ENCODE data around the gene KRTAP10-3.
A peak's percentile ranks its signal among the peaks of the same experiment; 100 is the strongest.
"Not testable (repeated sequence)": the region's sequence is repeated elsewhere in the genome, so short reads cannot be mapped to it uniquely, and the experiment has no call there.

The KRTAP10-3 gene

DNA sequence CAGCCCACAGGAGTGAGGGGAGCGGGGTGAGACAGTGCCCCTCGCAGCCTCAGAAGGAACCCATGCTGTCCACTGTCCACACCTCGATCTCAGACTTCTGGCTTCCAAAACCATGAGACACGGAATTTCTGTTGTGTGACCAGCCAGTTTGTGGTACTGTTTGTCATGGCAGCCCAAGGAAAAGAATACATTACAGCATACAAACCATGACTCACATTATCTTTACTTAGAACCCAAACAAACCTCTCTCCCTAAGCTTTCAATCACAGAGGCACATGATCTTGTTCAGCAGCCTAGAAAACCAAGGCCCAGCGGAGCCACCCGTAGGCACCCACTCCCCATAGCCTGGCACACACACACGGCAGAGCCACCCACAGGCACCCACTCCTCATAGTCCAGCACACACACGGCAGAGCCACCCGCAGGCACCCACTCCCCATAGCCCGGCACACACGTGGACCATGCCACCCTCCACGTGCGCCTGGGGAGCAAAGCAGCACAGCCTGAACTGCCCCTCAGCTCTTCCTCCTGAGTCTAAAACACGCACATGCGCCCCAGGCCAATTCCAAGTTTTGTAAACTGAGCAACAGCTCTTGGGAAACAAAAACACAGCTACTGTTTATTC is 14.5 kb upstream of the KRTAP10-3 start:
- peaks cover 11% of the 10 kb centered on the region for H3K4me1 Mint-ChIP-seq
- no peak overlapping the region for H3K4me3 Mint-ChIP-seq
- no peak for ATAC-seq (replicated peaks; ENCODE audit: extremely low read depth, poor library complexity, severe bottlenecking)

GRCh38 chr21:44571844-44572782 is 13.5 kb upstream of the KRTAP10-3 start:
- Mint-ChIP-seq H3K9me3 (peaks cover 4% of the 10 kb centered on the region), H3K4me1 (peaks cover 11% of the 10 kb centered on the region), H3K27ac (ENCODE audit: low read depth) (no peak overlapping the region), H3K4me3 (no peak overlapping the region), H3K36me3 (ENCODE audit: insufficient read depth) (no peaks in the 10 kb centered on the region), H3K27me3 (peaks cover 17% of the 10 kb centered on the region)
- ATAC-seq (replicated peaks; ENCODE audit: extremely low read depth, poor library complexity, severe bottlenecking) (no peak), DNase-seq (ENCODE audit: low spot score in 2 of 2) (no peak)

More for the DNA sequence above, 14.5 kb upstream of the KRTAP10-3 start:
- Mint-ChIP-seq H3K27ac (ENCODE audit: low read depth) (no peak overlapping the region), H3K36me3 (ENCODE audit: insufficient read depth) (no peaks in the 10 kb centered on the region), H3K27me3 (peaks cover 17% of the 10 kb centered on the region), H3K9me3 (peaks cover 4% of the 10 kb centered on the region)
- DNase-seq (ENCODE audit: low spot score in 2 of 2) = no peak

- ATAC-seq (replicated peaks; ENCODE audit: extremely low read depth, poor library complexity, severe bottlenecking) (no peak), DNase-seq (ENCODE audit: low spot score in 2 of 2) (no peak)
- Mint-ChIP-seq H3K27me3 (peaks cover 17% of the 10 kb centered on the region), H3K9me3 (no peaks in the 10 kb centered on the region), H3K27ac (ENCODE audit: low read depth) (no peak overlapping the region), H3K4me3 (no peak overlapping the region), H3K36me3 (ENCODE audit: insufficient read depth) (no peaks in the 10 kb centered on the region), H3K4me1 (peaks cover 11% of the 10 kb centered on the region)
Measured at GRCh38 chr21:44571296-44571695, 12.7 kb upstream of the KRTAP10-3 start.

GRCh38 chr21:44569861-44570517 is 11.4 kb upstream of the KRTAP10-3 start:
- H3K27me3 Mint-ChIP-seq = peaks cover 10% of the 10 kb centered on the region
- no peaks in the 10 kb centered on the region for H3K36me3 Mint-ChIP-seq (ENCODE audit: insufficient read depth)
- DNase-seq (ENCODE audit: low spot score in 2 of 2) (no peak), ATAC-seq (replicated peaks; ENCODE audit: extremely low read depth, poor library complexity, severe bottlenecking) (no peak)
- H3K4me3 Mint-ChIP-seq = no peak overlapping the region
- peaks cover 15% of the 10 kb centered on the region for H3K4me1 Mint-ChIP-seq
- H3K9me3 Mint-ChIP-seq = no peaks in the 10 kb centered on the region
- H3K27ac Mint-ChIP-seq (ENCODE audit: low read depth) = no peak overlapping the region

DNA sequence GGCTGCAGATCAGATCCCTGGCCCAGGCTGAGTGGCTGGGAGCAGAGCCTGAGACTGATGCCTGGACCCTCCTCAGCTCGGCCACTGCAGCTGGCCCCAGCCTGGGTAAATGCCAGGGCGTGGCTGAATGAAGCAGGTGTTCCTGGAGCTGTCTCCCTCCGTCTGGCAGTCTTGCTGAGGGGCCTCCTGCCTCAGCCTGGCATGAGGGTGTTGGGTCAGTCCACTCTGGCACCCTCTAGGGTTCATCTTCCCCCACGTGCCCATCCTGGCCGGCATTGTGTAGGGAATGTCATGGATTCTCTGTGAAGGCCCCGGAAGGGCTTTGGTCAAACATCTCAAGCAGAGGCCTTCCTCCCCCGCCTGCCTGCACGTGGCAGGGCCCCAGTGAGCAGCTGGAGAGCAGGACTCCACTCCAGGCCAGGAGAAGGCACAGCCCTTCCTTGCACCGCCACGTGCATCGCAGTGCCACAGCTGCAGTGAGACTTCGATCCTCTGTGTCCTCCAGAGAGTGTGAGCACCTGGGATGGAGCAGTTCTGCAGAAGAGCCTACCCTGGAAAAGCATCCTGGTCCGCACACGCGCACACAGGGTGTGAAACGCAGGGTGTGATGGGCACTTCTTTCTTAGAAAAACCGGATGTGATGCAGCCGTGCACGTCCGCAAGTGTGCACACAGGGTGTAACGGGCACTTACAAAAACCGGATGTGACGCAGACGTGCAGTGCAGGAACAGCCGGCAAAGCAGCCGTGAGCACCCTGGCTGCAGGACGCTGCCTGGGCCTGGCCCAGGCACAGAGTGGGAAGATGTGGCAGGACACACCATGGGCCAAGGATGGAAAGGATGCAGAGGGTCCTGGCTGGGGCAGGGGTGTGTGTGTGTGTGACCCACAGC is 10.3 kb upstream of the KRTAP10-3 start:
- no peak overlapping the region for H3K4me3 Mint-ChIP-seq
- no peaks in the 10 kb centered on the region for H3K27me3 Mint-ChIP-seq
- no peak overlapping the region for H3K27ac Mint-ChIP-seq (ENCODE audit: low read depth)
- H3K36me3 Mint-ChIP-seq (ENCODE audit: insufficient read depth) = no peaks in the 10 kb centered on the region
- no peaks in the 10 kb centered on the region for H3K9me3 Mint-ChIP-seq
- H3K4me1 Mint-ChIP-seq = peaks cover 11% of the 10 kb centered on the region
- DNase-seq (ENCODE audit: low spot score in 2 of 2) (no peak), ATAC-seq (replicated peaks; ENCODE audit: extremely low read depth, poor library complexity, severe bottlenecking) (no peak)

- Mint-ChIP-seq H3K4me1 (peaks cover 11% of the 10 kb centered on the region), H3K27ac (ENCODE audit: low read depth) (no peak overlapping the region), H3K4me3 (no peak overlapping the region), H3K9me3 (no peaks in the 10 kb centered on the region), H3K36me3 (ENCODE audit: insufficient read depth) (no peaks in the 10 kb centered on the region), H3K27me3 (no peaks in the 10 kb centered on the region)
- ATAC-seq (replicated peaks; ENCODE audit: extremely low read depth, poor library complexity, severe bottlenecking) (no peak), DNase-seq (ENCODE audit: low spot score in 2 of 2) (no peak)
Measured at GRCh38 chr21:44568261-44568660, 9.7 kb upstream of the KRTAP10-3 start.

- H3K4me3 Mint-ChIP-seq = no peak overlapping the region
- H3K36me3 Mint-ChIP-seq (ENCODE audit: insufficient read depth) = no peaks in the 10 kb centered on the region
- H3K27me3 Mint-ChIP-seq = no peaks in the 10 kb centered on the region
- H3K27ac Mint-ChIP-seq (ENCODE audit: low read depth) = no peak overlapping the region
- peaks cover 11% of the 10 kb centered on the region for H3K4me1 Mint-ChIP-seq
- no peak for ATAC-seq (replicated peaks; ENCODE audit: extremely low read depth, poor library complexity, severe bottlenecking)
- H3K9me3 Mint-ChIP-seq = peaks cover 6% of the 10 kb centered on the region
- DNase-seq (ENCODE audit: low spot score in 2 of 2) = no peak
Measured at GRCh38 chr21:44567481-44568171, 9.0 kb upstream of the KRTAP10-3 start.

- peaks cover 11% of the 10 kb centered on the region for H3K4me1 Mint-ChIP-seq
Measured at GRCh38 chr21:44566403-44566802, 7.8 kb upstream of the KRTAP10-3 start.

DNA sequence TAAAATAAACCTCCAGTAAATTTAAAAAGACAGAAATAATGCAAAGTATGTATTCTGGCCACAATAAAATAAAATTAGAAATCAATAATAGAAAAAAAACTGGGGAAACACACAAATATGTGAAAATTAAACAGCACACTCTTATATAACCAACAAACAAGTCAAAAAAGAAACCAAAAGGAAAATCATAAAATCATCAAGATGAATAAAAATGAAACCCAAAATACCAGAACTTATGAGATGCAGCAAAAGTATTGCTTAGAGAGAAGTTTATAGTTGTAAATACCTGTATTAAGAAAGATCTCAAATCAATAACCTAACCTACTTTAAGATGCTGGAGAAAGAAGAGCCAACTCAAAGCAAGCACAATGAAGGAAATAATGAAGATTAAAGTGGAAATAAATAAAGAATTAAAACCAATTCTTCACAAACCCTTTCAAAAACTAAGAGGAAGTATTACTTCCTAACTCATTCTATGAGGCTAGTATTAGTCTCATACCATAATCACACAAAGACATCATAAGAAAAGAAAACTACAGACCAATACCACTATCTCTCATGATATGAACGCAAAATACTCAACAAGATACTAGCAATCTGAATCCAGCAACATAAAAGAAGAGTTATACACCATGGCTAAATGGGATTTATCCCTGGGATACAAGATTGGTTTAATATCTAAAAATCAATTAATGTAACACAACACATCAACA is 6.4 kb upstream of the KRTAP10-3 start:
- Mint-ChIP-seq H3K27me3 (no peaks in the 10 kb centered on the region), H3K4me1 (peaks cover 11% of the 10 kb centered on the region), H3K4me3 (no peak overlapping the region), H3K27ac (ENCODE audit: low read depth) (peak overlapping the region; percentile 76), H3K9me3 (peaks cover 18% of the 10 kb centered on the region), H3K36me3 (ENCODE audit: insufficient read depth) (no peaks in the 10 kb centered on the region)
- DNase-seq (ENCODE audit: low spot score in 2 of 2) (no peak), ATAC-seq (replicated peaks; ENCODE audit: extremely low read depth, poor library complexity, severe bottlenecking) (no peak)

More at GRCh38 chr21:44566403-44566802, 7.8 kb upstream of the KRTAP10-3 start:
- peaks cover 11% of the 10 kb centered on the region for H3K9me3 Mint-ChIP-seq
- H3K27me3 Mint-ChIP-seq = no peaks in the 10 kb centered on the region
- DNase-seq (ENCODE audit: low spot score in 2 of 2) = no peak
- no peak overlapping the region for H3K4me3 Mint-ChIP-seq
- H3K27ac Mint-ChIP-seq (ENCODE audit: low read depth) = no peak overlapping the region
- ATAC-seq (replicated peaks; ENCODE audit: extremely low read depth, poor library complexity, severe bottlenecking) = no peak
- H3K36me3 Mint-ChIP-seq (ENCODE audit: insufficient read depth) = no peaks in the 10 kb centered on the region

- peaks cover 2% of the 10 kb centered on the region for H3K36me3 Mint-ChIP-seq (ENCODE audit: insufficient read depth)
- H3K9me3 Mint-ChIP-seq = peaks cover 23% of the 10 kb centered on the region
Measured at GRCh38 chr21:44564099-44564498, 5.5 kb upstream of the KRTAP10-3 start.

DNA sequence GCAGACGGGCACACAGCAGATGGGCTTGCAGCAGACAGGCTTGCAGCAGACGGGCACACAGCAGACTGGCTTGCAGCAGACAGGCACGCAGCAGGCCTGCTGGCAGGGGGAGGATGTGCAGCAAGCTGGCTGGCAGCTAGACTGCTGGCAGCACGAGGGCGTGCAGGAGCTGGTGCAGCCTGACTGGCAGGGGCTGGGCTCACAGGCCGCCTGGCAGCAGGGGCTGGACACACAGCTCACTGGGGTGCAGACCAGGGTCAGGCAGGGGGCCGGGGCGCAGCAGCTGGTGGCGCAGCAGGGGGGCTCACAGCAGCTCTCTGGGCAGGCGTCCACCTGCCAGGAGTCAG is 293 bp downstream of the KRTAP10-3 start:
- H3K9me3 Mint-ChIP-seq = peaks cover 26% of the 10 kb centered on the region
- not testable (repeated sequence) for H3K36me3 Mint-ChIP-seq (ENCODE audit: insufficient read depth); H3K27ac Mint-ChIP-seq (ENCODE audit: low read depth); H3K4me3 Mint-ChIP-seq; H3K27me3 Mint-ChIP-seq; DNase-seq (ENCODE audit: low spot score in 2 of 2); ATAC-seq (replicated peaks; ENCODE audit: extremely low read depth, poor library complexity, severe bottlenecking); H3K4me1 Mint-ChIP-seq

More at GRCh38 chr21:44564099-44564498, 5.5 kb upstream of the KRTAP10-3 start:
- peak overlapping the region; percentile 76 for H3K27ac Mint-ChIP-seq (ENCODE audit: low read depth)
- DNase-seq (ENCODE audit: low spot score in 2 of 2) (no peak), ATAC-seq (replicated peaks; ENCODE audit: extremely low read depth, poor library complexity, severe bottlenecking) (no peak)
- H3K4me3 Mint-ChIP-seq = no peak overlapping the region
- no peaks in the 10 kb centered on the region for H3K27me3 Mint-ChIP-seq
- H3K4me1 Mint-ChIP-seq = peaks cover 11% of the 10 kb centered on the region

All from central memory CD8-positive, alpha-beta T cell (primary cell).